HL-60/S4 treated with phorbol 12-myristate 13-acetate at 8.2 ng/mL for 4 days and 3 days (cell line): ENCODE results near the gene AFAP1.

Source experiments
- in situ Hi-C: fragments of 300-500 bp; cut with MboI; formaldehyde crosslinking; loops from 2 replicates; pipeline ENCODE4 v1.15.0; 2022; ENCODE audit warnings: low sequenced_read_pairs

Gene AFAP1, protein sequence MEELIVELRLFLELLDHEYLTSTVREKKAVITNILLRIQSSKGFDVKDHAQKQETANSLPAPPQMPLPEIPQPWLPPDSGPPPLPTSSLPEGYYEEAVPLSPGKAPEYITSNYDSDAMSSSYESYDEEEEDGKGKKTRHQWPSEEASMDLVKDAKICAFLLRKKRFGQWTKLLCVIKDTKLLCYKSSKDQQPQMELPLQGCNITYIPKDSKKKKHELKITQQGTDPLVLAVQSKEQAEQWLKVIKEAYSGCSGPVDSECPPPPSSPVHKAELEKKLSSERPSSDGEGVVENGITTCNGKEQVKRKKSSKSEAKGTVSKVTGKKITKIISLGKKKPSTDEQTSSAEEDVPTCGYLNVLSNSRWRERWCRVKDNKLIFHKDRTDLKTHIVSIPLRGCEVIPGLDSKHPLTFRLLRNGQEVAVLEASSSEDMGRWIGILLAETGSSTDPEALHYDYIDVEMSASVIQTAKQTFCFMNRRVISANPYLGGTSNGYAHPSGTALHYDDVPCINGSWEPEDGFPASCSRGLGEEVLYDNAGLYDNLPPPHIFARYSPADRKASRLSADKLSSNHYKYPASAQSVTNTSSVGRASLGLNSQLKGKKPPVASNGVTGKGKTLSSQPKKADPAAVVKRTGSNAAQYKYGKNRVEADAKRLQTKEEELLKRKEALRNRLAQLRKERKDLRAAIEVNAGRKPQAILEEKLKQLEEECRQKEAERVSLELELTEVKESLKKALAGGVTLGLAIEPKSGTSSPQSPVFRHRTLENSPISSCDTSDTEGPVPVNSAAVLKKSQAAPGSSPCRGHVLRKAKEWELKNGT

DNA sequence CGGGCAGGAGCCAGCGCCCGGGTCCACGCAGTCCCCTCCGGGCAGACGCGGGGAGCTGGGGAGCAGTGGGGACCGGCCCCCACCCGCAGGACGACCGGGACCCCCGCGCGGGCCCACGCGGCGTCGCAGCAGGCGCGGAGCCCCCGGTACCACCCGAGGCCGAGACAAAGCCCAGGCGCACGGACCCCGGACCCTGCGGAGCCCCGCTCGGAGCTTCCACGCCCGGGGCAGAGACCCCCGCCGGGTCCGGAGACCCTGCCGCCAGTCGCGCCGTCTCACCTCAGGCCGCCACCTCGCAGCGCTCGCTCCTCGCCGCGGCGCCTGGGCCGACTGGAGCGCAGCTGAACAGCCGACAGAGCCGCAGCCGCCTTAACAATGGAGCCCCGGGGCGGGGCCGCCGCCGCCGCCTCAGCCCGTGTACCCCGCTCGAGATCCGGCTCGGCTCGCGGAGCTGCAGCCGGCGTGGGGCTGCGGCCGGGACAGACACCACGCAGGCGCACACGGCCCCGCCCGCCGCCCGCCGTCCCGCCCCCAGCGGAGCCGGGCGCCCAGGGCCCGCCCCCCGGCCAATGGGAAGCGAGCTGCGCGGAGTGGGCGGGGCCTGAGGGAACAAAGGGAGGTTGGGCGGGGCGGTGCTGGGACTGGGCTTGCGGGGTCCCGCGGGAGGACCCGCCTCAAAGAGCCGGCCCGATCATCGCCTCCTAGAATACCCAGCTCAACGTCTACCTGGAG is at the start of gene AFAP1:
Gene AFAP1, minus strand, starts transcription at position 485 of the 732 bp plus-strand sequence. CDS start 67,783 bp downstream, outside the sequence.
- in situ Hi-C loops: no loop called here

DNA sequence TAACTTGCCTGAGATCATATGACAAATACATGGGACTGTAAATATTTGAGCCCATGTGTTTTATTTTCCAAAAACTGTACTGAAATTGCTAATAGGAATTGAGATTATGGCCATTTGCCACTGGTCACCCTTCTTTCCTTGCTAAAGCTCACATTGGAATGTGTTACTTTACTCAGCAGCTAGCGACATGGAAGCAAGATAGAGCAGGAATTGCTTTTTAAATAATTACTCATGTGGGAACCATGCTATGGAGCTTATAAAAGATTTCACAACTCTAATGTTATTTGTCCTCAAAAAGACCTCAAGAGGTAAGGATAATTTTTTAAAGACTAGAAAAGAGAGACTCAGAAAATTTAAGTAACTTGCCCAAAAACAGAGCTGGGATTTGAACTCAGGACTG is 48.8 kb upstream of the AFAP1 start:
- in situ Hi-C loops: no loop called here

DNA sequence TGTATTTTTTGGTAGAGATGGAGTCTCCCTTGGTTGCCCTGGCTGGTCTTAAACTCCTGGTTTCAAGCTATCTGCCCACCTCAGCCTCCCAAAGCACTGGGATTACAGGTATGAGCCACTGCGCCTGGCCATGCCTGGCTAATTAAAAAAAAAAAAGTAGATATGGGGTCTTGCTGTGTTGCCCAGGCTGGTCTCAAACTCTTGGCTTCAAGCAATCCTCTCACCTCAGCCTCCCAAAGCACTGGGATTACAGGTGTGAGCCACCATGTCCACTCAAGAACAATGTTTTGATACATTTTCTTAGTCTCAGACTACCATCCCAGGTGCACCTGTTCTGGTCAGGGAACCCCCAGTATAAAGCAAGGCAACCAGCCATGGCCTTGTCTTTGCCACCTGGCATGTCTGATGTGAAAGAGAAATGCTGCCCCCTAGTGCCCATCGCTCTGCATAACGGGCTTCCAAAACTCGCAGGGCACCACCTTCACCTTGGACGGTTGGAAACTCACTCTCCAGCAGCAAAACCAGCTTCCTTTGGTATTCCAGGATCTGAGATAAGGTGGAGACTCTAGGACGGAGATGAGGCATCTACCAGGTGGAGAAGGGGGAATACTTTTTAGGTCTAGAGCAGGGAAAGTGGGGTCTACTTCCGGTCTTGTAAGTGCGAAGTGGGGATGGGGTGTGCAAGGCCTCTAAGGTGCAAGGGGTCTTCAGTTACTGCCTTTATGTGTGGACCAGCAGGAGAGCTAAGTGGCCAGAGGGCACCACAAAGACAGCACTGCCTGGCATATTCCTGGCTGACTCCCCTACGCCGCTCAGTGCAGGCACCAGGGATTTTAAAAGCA is 47.7 kb upstream of the AFAP1 start:
- in situ Hi-C loops: no loop called here

DNA sequence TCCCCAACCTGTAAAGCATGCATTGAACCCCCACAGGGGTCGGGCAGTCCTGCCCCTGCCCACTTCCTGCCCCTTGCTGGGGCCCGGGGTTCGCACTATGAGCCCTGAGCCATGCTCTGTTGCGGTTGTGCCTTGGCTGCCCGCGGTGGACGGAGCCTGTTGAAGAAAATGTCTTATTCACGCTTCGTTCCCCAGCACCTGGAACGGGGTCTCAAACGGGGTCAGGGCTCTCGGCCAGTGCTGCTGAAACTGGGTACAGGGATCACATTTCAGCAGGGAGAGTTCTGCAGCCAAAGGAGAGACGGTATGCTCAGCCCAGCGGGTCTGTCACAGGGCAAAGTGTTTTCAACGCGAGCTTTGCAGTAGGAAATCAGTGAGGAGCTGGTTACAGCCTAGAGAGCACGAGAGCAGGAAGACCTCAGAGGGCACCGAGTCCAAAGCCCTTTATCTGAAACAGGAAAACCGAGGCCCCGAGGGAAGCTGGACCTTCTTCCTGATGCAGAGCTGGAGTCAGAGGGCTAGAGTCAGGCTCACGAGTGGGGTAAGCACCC is 46.3 kb upstream of the AFAP1 start:
- in situ Hi-C loops: no loop called here

DNA sequence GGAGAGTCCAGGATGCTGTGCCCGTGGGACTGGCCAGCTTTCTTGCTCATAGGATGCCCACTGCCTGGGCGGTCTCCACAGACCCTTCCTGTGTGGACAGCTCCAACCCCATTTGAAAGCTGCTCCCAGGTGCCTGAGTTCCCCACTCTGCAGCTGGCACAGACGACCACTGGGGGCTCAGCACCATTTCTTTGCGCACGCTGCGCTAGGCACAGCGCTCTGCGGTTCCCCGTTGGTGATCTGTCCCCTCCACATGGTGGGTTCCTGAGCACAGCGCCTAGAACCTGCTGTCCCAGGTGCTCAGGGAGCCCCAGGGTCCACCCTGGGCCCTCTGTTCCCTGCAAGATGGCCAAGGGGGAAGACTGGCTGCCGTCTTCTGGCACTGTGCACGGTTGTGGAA is 45.4 kb upstream of the AFAP1 start:
- in situ Hi-C loops: no loop called here

DNA sequence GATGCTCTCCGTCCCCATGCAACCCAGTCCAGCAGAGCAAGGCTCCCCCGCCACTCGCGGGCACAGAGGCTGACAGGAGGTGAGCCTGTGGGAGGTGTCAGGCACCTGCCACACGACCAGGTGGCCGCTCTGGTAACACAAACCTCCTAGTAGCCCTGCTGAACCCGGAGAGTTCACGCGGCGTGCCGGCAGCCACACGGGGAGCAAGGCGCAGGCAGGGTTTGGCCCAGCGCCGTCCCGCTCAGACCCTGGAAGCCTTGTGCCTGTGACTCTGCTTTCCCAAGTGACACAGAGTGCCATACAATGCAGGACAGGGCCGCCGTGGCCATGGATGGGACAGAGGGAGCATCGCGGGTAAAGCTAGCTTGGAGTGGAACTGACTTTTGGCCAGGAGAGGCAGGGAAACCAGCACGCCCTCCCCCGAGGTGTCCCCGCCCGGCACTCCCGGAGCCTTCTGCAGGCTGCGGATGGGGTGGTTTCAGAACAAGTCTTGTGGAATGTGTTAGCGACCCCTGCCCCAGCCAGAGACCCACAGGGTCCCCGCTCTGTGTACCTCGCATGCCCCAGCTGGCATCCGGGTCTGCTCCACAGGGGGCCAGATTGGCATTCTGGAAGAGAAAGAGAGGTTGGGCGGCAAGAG is 44.7 kb upstream of the AFAP1 start:
- in situ Hi-C loops: no loop called here

DNA sequence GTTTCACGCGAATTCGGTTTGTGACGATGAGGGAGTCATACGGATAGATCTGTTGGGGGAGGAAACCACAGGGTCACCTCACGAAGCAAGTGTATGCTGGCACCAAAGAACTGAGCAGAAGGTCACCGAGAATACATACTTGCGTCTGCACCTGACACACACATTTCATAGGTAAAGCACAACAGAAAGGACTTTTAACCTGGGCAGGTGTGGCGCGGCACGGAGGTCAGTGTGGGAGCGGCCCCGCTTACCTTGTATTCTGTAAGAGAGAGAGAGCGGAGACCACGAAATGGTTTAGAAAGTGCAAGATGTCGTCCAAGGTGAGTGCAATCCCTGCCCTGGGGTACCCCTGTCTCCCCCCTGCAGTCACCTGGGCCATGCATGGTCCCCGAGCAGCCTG is 43.6 kb upstream of the AFAP1 start:
- in situ Hi-C loops: no loop called here

DNA sequence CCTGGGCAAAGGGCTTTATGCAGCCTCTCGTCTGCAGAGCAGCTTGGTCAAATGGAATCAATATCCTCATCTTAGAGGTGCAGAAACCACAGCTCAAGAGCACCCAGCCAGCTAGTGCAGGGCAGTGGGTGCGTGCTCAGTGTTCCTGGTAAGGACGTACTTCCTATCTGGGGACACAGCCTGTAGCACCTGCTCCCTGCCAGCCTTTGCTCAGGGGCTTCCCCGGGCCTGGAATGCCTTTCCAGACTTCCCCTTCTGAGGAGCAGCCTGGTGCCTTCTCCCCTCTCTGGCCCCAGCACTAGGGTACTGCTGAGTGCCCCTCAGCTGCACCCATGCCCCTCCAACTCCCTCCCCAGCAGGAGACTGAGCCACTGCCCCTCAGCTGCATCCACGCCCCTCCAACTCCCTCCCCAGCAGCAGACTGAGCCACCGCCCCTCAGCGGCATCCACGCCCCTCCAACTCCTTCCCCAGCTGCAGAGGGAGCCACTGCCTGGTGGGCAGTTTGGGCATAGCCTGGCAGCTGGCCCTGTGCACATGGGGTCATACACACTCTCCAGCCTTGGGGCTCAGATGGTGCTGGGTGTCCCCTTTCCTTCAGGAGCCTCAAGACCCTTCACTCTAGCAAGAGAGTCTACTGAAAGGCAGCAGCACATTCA is 42.2 kb upstream of the AFAP1 start:
- in situ Hi-C loops: no loop called here

DNA sequence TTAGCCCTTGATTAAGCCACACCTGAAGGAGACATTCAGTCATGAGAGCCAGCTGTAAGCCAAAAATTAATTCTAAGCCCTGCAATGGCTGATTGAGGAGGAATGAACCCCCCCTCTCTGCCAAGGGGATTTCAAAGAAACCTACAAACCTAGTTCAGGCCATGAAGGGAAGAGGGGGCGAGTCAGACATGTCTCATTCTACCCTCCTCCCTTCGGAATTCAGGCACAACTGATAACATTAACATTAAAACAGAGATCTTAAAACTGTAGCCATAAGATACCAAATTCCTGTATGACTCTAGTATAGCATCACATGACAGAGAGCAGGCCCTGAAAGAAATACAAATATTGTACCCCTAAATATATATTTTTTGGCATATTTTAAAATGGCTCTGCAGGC is 40.4 kb upstream of the AFAP1 start:
- in situ Hi-C loops: no loop called here

DNA sequence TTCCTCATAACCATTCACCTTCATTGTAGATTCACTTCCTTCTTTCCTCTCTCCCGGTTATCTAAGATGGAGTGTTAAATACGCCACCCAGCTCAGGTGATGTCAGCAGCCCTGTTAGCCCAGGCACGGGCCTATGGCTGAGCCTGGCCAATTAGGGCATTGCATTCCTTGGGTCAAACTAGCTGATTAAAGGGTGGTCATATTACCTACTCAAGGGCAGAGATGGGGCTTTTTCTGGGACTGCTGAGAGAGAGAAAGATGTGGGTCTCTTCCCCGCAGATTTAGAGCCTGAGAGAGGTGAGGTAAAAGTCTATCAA is 39.9 kb upstream of the AFAP1 start:
- in situ Hi-C loops: no loop called here

DNA sequence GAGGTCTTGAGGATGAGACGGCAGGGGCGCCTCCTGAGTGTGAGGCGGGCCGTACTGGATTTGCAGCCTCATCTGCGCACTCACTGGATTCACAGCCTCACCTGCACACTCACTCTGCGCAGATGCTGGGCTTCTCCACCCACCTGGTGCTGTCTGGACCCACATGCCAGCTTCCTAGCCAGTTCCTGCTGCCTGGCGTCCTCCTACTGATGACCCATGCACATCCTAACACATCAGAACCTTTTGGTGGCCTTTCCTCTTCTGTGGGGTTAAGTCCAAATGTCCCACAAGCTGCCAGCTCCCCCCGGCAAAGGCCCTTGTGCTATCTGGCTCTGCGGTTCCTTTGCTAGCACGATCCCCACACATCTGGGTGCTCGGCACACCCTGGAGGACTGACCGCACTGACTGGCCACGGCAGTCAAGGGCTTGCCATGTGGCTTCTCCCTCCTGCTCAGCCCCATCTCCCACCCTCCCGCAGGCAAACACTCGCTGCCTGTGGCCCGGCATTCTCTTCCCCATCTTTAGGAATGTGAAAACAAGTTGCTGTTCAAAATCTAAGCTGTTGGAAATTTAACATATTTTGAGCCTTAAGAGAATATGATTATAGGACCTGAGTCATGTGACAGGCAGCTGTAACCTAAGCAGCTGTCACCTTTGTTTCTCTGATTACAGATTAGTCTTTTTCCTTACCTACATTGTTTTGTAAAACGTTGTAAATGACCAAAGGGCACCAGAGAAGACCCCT is 39.4 kb upstream of the AFAP1 start:
- in situ Hi-C loops: no loop called here

DNA sequence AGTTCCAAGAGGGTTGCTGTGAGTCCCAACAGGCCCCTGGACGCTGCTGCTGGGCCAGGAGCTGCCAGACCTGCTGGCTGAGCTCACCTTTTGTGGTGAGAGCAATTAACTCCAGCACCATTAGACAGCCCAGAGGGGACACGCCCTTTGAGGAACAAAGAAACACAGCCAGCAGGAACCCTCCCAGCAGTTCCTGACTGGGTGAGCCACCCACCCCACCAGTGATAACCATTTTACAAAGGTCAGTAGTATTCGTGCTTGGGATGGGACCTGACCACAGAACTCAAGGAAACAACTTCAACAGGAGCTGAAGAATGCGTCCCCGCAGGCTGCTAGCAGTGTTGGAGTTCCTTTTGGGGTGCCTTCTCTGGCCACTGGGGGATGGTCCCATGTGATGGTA is 38.8 kb upstream of the AFAP1 start:
- in situ Hi-C loops: no loop called here

DNA sequence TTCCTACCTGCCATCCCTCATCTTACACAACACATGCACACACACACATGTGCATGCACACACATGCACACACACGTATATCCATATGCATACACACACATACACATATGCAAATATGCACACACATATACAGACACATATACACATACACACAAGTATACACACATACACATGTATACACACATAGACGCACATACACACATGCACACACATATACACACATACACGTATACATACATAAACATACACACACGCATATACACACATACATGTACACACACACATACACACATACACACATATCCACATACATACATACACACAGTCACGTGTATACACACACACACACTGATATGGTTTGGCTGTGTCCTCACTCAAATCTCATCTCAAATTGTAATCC is 37.0 kb upstream of the AFAP1 start:
- in situ Hi-C loops: no loop called here

DNA sequence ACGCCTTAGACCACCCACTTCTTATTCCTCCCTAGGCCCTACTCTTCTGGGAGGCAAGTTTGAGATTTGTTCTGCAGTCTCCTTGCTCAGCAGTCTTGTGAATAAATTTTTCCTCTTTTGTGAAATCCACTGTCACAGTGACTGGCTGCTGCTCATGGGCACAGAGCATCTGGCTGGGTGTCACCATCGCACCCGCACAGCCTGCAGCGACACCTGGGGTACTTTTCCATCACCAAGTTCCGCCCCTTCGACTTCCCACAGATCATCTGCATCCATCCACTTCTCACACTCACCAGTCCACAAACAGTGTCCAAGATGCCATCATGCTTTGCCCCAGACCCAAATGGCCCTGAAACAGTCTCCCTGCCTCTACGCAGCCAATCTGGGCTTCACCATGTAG is 36.4 kb upstream of the AFAP1 start:
- in situ Hi-C loops: no loop called here

DNA sequence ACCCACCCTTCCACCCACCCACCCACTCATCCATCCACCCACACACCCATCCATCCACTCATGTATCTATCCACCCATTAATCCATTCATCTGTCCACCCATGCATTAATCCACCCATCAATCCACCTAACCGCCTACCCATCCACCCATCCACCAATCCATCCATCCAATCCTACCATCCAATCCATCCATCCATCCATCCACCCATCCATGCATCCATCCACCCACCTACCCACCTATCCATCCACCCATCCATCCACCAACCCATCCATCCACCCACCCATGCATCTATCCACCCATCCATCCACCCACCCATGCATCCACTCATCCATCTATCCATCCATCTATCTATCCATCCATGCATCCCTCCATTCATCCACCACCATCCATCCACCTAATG is 34.8 kb upstream of the AFAP1 start:
- in situ Hi-C loops: no loop called here

DNA sequence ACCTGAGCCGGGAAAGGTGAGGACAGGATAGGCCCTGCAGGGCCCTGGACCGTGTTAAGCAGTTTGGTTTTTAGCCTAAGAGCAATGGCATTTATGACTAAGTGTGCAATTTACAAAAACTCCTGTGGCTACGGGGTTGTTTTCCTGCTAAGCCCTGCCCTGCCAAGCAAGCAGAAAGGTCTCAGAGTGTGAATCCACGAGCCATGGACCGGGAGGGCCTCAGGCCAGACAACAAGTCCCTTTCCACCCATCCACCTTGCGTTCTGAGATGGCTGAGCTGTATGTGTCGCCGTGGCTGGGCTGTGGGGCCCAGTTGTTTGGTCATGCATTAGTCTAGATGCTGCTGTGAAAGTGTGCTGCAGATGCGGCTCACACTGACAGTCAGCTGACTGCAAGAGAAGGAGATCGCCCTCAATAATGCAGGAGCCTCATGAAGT is 33.9 kb upstream of the AFAP1 start:
- in situ Hi-C loops: no loop called here

DNA sequence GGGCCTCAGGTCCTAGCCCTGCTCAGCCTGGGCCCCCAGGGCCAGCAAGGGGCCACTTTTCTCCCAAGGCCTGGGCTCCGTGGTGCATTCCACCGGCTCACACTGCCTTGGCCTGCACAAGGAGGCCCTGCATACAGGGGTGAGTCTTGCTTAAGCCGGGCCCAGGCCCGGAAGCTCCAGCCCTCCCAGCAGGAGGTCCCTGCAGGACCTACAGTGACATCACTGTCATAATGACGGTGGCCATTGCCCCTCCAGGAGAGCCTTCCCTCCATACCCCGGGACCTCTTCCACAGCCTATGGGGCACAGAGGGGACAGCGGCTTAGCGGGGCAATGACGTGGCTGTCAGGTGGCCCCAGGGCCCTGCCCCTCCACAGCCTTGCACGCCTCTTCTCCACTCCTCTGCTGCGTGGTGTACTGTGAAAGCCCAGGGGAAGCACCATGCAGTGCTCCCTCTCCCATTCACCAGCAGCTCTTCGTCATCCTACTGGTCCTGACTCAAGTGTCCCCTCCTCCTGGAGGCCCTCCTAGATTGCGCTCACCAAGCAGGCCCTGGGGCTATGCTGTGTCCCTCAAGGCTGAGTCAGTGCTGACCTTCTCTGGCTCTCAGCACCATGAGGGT is 32.3 kb upstream of the AFAP1 start:
- in situ Hi-C loops: no loop called here

DNA sequence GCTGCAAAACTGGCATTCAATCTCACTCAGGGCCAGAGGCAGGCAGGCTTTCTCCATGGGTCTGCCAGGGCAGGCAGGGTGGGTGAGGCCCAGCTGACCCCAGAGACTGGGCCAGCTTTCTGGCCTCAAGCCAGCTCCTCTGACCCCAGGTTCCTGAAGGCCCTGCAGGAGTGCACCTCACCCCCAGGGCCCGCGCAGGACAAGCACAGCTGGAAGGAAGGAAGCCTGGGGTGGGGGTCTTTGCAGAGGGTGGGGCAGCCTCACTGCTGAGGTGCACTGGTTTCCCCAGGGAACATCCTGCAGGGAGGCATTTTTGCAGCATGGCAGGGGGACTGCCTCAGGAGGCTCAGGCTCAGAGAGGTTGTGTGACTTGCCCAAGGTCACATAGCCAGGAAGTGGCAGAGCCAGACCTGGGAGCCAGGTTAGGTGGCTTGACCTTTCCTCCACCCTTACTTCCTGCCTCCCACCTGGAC is 31.5 kb upstream of the AFAP1 start:
- in situ Hi-C loops: no loop called here
